ENCODE results near the gene ATF7.

DNA sequence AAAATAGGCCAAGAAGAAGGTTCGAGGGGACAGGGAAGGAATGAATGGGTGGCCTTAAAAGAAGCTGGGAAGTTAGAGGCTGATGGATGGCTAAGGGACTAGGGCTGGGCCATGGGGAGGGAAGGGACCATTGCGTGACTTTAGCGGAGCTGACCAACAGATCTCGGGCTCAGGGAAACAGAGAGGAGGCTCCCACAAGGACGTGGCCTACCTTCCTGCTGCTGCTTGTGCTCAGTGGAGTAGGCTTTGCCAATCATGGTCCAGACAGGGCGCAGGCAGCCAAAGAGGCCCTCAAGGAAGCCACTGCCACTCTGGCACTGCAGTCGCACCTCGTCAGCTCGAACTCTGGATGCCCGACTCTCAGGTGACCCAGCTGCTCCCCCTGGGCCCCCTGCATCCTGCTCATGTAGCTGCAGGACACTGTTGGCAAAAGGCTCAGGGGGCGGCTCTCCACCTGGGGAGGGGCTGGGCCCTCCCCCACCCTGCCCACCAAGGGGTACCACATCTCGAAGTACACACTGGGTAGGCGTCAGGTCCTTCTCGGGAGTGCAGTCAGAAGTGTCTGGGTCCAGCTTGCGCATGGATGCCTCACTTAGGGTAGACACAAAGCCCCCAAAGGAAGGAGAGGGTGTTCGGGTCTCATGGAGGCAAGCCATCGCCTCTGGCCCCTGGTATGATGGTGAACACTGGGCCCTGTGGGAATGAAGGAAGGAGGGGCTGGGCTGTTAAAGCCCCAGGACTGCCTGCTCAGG is 139.3 kb downstream of the ATF7 start:
- TF ChIP-seq NR2F6 (CRISPR knock-in tag; IDR thresholded peaks at IDR 0.05) (no peak), TEAD1 (CRISPR knock-in tag; IDR thresholded peaks at IDR 0.05) (no peak), E4F1 (CRISPR knock-in tag; IDR thresholded peaks at IDR 0.05; ENCODE audit: borderline replicate concordance) (no peak), ZNF121 (CRISPR knock-in tag; conservative IDR thresholded peaks at IDR 0.05) (no peak), HDAC6 (IDR thresholded peaks at IDR 0.05; ENCODE audit: low read depth, low read length) (no peak), CTCF (IDR thresholded peaks at IDR 0.05 in 2 of 3, conservative IDR thresholded peaks at IDR 0.05 in 1 of 3; ENCODE audit: insufficient read depth in 2 of 3, low read depth in 1 of 3, low read length in 3 of 3) (no peak), IRF1 (CRISPR knock-in tag; IDR thresholded peaks at IDR 0.05; ENCODE audit: borderline replicate concordance) (no peak), ZNF212 (CRISPR knock-in tag; IDR thresholded peaks at IDR 0.05) (no peak)
- TF ChIP-seq, protein P1, sequence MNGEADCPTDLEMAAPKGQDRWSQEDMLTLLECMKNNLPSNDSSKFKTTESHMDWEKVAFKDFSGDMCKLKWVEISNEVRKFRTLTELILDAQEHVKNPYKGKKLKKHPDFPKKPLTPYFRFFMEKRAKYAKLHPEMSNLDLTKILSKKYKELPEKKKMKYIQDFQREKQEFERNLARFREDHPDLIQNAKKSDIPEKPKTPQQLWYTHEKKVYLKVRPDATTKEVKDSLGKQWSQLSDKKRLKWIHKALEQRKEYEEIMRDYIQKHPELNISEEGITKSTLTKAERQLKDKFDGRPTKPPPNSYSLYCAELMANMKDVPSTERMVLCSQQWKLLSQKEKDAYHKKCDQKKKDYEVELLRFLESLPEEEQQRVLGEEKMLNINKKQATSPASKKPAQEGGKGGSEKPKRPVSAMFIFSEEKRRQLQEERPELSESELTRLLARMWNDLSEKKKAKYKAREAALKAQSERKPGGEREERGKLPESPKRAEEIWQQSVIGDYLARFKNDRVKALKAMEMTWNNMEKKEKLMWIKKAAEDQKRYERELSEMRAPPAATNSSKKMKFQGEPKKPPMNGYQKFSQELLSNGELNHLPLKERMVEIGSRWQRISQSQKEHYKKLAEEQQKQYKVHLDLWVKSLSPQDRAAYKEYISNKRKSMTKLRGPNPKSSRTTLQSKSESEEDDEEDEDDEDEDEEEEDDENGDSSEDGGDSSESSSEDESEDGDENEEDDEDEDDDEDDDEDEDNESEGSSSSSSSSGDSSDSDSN (IDR thresholded peaks at IDR 0.05; ENCODE audit: borderline replicate concordance in 1 of 2, low read depth in 2 of 2, low read length in 2 of 2) = no peak

Data from K562 (cell line).